B cell (primary cell): ENCODE data around the gene LRRC45. TPM values are rescaled to one million over a fixed set of nuclear protein-coding genes. Genes with fewer than 3 reads are reported as not detected.
"Not testable (repeated sequence)": the region's sequence is repeated elsewhere in the genome, so short reads cannot be mapped to it uniquely, and the experiment has no call there.

Experiments used
- ATAC-seq: fragments of 200-7000 bp; cut with Tn5 transposase; one replicate; pipeline ENCODE4 v1.10.0; 2021; ENCODE audit warnings: low read depth, mild to moderate bottlenecking, moderate number of reproducible peaks, moderate library complexity
- CTCF ChIA-PET: fragments of 350-600 bp; sonication (Branson Sonifier 250); formaldehyde crosslinking; loops from one replicate; lab custom pipeline; 2021; ENCODE audit warnings: antibody characterized with exemption, inconsistent platforms; lab: Charles Lee
- POLR2A ChIA-PET: fragments of 350-600 bp; sonication (Branson Sonifier 250); formaldehyde crosslinking; loops from one replicate; lab custom pipeline; 2021; ENCODE audit warnings: antibody characterized with exemption; lab: Charles Lee
- DNase-seq: peaks from one replicate; pipeline ENCODE4 v3.0.0; 2013
- H2AFZ ChIP-seq: 2 replicates; pipeline ENCODE4 v1.6.1; 2012; ENCODE audit warnings: mild to moderate bottlenecking, low read depth, low read length; ENCODE audit not compliant: insufficient read depth, poor library complexity, severe bottlenecking
- H3K27ac ChIP-seq, 2 donors: 1 replicate in 1 of 2; 2 replicates in 1 of 2; pipeline ENCODE4 v1.5.1; 2012 to 2013; ENCODE audit warnings: low read length in 2 of 2, mild to moderate bottlenecking in 2 of 2, moderate library complexity in 1 of 2
- H3K27me3 ChIP-seq, 4 experiments: fragments of 200-600 bp in 1 of 4; sonication (generic) in 1 of 4; replicated peaks in 1 of 4; 1 replicate in 2 of 4; 2 replicates in 2 of 4; pipeline versions ENCODE4 v1.6.1 to v1.7.0; 2013 to 2016; ENCODE audit warnings: low read length in 3 of 4, mild to moderate bottlenecking in 2 of 4, mixed read lengths in 1 of 4, moderate library complexity in 1 of 4; ENCODE audit not compliant: insufficient read depth in 4 of 4, control insufficient read depth in 3 of 4; ENCODE audit errors: control extremely low read depth in 1 of 4
- H3K36me3 ChIP-seq, 2 experiments: replicated peaks in 1 of 2; 1 replicate in 1 of 2; 2 replicates in 1 of 2; pipeline versions ENCODE4 v1.6.1 to v1.7.1; 2013; ENCODE audit warnings: low read length in 1 of 2; ENCODE audit not compliant: insufficient read depth in 2 of 2, control insufficient read depth in 1 of 2; ENCODE audit errors: control extremely low read depth in 1 of 2, extremely low read depth in 1 of 2
- H3K4me1 ChIP-seq, 2 donors: fragments of 200-600 bp in 1 of 2; sonication (generic) in 1 of 2; 1 replicate in 1 of 2; 2 replicates in 1 of 2; pipeline versions ENCODE4 v1.5.1 to v1.6.1; 2013 to 2017; ENCODE audit warnings: low read length in 2 of 2; ENCODE audit not compliant: control insufficient read depth in 2 of 2, insufficient read depth in 2 of 2
- H3K4me2 ChIP-seq: replicated peaks from 2 replicates; pipeline ENCODE3; 2012; ENCODE audit warnings: mild to moderate bottlenecking, low read depth, low read length; ENCODE audit not compliant: poor library complexity, severe bottlenecking
- H3K4me3 ChIP-seq, 5 experiments: fragments of 200-600 bp in 1 of 5; sonication (generic) in 1 of 5; 1 replicate in 3 of 5; 2 replicates in 2 of 5; pipeline versions ENCODE4 v1.5.1 to v1.7.0; 2011 to 2016; ENCODE audit warnings: low read length in 4 of 5, mild to moderate bottlenecking in 4 of 5, low read depth in 2 of 5, control low read depth in 1 of 5, moderate library complexity in 1 of 5; ENCODE audit not compliant: insufficient read depth in 1 of 5; ENCODE audit errors: control extremely low read depth in 1 of 5, extremely low read depth in 1 of 5
- H3K79me2 ChIP-seq: fragments of 200-600 bp; sonication (generic); one replicate; pipeline ENCODE4 v1.6.0; 2016; ENCODE audit warnings: low read length; ENCODE audit not compliant: control insufficient read depth, insufficient read depth
- H3K9ac ChIP-seq: fragments of 200-600 bp; sonication (generic); 2 replicates; pipeline ENCODE4 v1.6.1; 2017; ENCODE audit warnings: mild to moderate bottlenecking, low read length, moderate library complexity
- H3K9me3 ChIP-seq, 3 donors: one replicate each; pipeline versions ENCODE4 v1.6.1 to v1.7.1; 2013; ENCODE audit warnings: low read length in 2 of 3; ENCODE audit not compliant: control insufficient read depth in 2 of 3, insufficient read depth in 1 of 3; ENCODE audit errors: control extremely low read depth in 1 of 3
- H4K20me1 ChIP-seq: 2 replicates; pipeline ENCODE4 v1.6.0; 2012; ENCODE audit warnings: mild to moderate bottlenecking, low read length; ENCODE audit not compliant: insufficient read depth, control insufficient read depth, poor library complexity, severe bottlenecking
- H3K27ac Mint-ChIP-seq: one replicate; pipeline ENCODE4 v1.8.0; 2021; ENCODE audit warnings: mixed read lengths
- H3K27me3 Mint-ChIP-seq: one replicate; pipeline ENCODE4 v1.8.0; 2021; ENCODE audit warnings: mixed read lengths
- H3K4me1 Mint-ChIP-seq: one replicate; pipeline ENCODE4 v1.8.0; 2021; ENCODE audit warnings: mixed read lengths
- H3K4me3 Mint-ChIP-seq: one replicate; pipeline ENCODE4 v1.8.0; 2021; ENCODE audit warnings: mixed read lengths
- H3K9me3 Mint-ChIP-seq: one replicate; pipeline ENCODE4 v1.8.0; 2022; ENCODE audit warnings: mixed read lengths; ENCODE audit not compliant: insufficient read depth
- CTCF ChIP-seq: fragments of 200-600 bp; IDR thresholded peaks from one replicate; pipeline ENCODE4 v1.8.0; 2022; ENCODE audit warnings: antibody characterized with exemption, mild to moderate bottlenecking
- EZH2 ChIP-seq: IDR thresholded peaks from 2 replicates; pipeline ENCODE4 v1.6.1; 2012; ENCODE audit warnings: borderline replicate concordance, low read depth, mild to moderate bottlenecking, moderate library complexity, low read length; ENCODE audit not compliant: insufficient read depth, poor library complexity, severe bottlenecking
- WGBS: methylation state at CpG from one replicate; pipeline ENCODE4 v1.1.5; 2013; ENCODE audit warnings: missing lambda C conversion rate; ENCODE audit not compliant: insufficient coverage; 5-methylcytosine and 5-hydroxymethylcytosine counted together
- intact Hi-C: fragments of 100-400 bp; cut with micrococcal nuclease; formaldehyde crosslinking; loops from one replicate; pipeline ENCODE4 v1.10.0; 2022
- polyA plus RNA-seq: library from polyadenylated mRNA; depleted of rRNA; stranded (reverse); fragments of >200 nt; gene quantifications from 2 replicates; pipeline ENCODE4 v1.2.3, GENCODE V29; 2012
- total RNA-seq, 2 donors: library from RNA; stranded (reverse); fragments of 120-200 nt in 1 of 2; gene quantifications; 1 replicate in 1 of 2; 2 replicates in 1 of 2; pipeline versions ENCODE4 v1.2.3 to v1.2.4, GENCODE V29; 2013 to 2022

LRRC45 gene
- total and polyA plus RNA-seq, 2 donors (not counting 1 experiment from before 2014, with no cell fraction given) = 19.4 to 19.6 TPM

DNA sequence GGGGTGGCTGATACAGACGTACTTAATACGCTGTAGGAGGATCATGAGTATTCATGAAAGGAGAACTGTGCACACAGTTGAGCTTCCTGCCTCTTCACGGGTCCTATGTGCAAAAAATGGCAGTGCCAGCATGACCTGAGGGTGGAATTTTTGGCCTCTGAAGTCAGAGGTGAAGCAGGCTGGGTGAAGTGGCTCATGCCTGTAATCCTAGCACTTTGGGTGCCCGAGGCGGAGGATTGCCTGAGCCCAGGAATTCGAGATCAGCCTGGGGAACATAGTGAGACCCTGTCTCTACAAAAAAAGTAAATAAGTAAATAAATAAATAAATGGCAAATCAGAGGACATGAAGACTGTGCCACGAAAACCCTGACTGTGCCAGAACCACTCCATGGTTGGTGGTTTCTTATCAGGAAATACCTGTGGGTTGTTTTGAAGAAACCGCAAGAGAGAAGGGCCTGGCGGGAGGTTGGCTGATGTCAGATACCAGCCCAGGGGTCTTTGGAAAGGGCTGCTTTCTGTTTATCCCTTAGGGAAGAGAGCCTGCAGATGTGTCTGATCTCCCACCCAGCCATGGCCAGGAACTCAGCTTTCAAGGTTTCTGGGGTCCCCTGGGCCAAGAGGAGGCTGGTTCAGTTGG, 42.3 kb upstream of the LRRC45 start:
- CTCF ChIA-PET = no interaction called here
- no peak overlapping the region for H3K9ac ChIP-seq
- H3K4me2 ChIP-seq = peak overlapping the region; percentile 25
- 28% methylated on average over 6 of the region's 9 CpGs for WGBS
- H3K4me1 ChIP-seq = peaks cover 25 to 36% of the 10 kb centered on the region in 2 donors
- intact Hi-C loops = no loop called here
- no peaks in the 10 kb centered on the region for H3K27me3 ChIP-seq
- peaks cover 0 to 7% (median 0%) of the 10 kb centered on the region in 3 donors for H3K9me3 ChIP-seq
- H3K27ac ChIP-seq = no peak overlapping the region
- H3K79me2 ChIP-seq = peaks cover 44% of the 10 kb centered on the region
- no peaks in the 10 kb centered on the region for H3K27me3 Mint-ChIP-seq
- peaks cover 0 to 16% of the 10 kb centered on the region in 2 experiments for H3K36me3 ChIP-seq
- TF ChIP-seq EZH2 (no peak), CTCF (no peak)
- no peak overlapping the region for H3K4me3 Mint-ChIP-seq
- POLR2A ChIA-PET = interaction anchor here (1.0 kb wide), 1 partner anchor 14 kb away, joined by 3 read pairs; no protein-coding TSS in a partner anchor
- no peaks in the 10 kb centered on the region for H3K9me3 Mint-ChIP-seq
- H4K20me1 ChIP-seq = peaks cover 14% of the 10 kb centered on the region
- H3K27ac Mint-ChIP-seq = no peak overlapping the region
- no peak for ATAC-seq
- H3K4me1 Mint-ChIP-seq = peaks cover 37% of the 10 kb centered on the region
- DNase-seq = no peak
- no peak overlapping the region for H2AFZ ChIP-seq
- no peak overlapping the region for H3K4me3 ChIP-seq

DNA sequence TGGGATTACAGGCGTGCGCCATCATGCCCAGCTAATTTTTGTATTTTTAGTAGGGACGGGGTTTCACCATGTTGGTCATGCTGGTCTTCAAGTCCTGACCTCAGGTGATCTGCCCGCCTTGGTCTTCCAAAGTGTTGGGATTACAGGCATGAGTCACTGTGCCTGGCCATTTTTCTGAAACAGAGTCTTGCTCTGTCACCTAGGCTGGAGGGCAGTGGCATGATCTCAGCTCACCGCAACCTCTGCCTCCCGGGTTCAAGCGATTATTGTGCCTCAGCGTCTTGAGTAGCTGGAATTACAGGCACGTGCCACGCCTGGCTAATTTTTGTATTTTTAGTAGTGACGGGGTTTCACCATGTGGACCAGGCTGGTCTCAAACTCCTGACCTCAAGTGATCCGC, 41.6 kb upstream of the LRRC45 start:
- Histone ChIP-seq H3K79me2 (peaks cover 50% of the 10 kb centered on the region), H3K4me1 (peaks cover 23 to 34% of the 10 kb centered on the region in 2 donors), H4K20me1 (peaks cover 16% of the 10 kb centered on the region), H3K36me3 (peaks cover 0 to 21% of the 10 kb centered on the region in 2 experiments)
- CTCF ChIA-PET, H2AFZ ChIP-seq, intact Hi-C loops, H3K9me3 ChIP-seq, H3K27me3 Mint-ChIP-seq, H3K9me3 Mint-ChIP-seq, H3K27me3 ChIP-seq, H3K4me3 ChIP-seq, ATAC-seq, DNase-seq, H3K4me3 Mint-ChIP-seq, H3K27ac Mint-ChIP-seq, H3K9ac ChIP-seq, H3K27ac ChIP-seq, H3K4me2 ChIP-seq: not testable (repeated sequence)
- POLR2A ChIA-PET = interaction anchor here (0.7 to 1.0 kb wide), 2 partner anchors 13 to 54 kb away, joined by 3 read pairs; no protein-coding TSS in a partner anchor
- peaks cover 31% of the 10 kb centered on the region for H3K4me1 Mint-ChIP-seq
- 96% methylated on average over 12 of the region's 12 CpGs for WGBS
